ENCODE data around the gene POLN.

Gene POLN

GRCh38 chr4:2101346-2102044, 140.4 kb downstream of the POLN start:
- no peak overlapping the region for H3K9ac ChIP-seq (ENCODE audit: low read depth, low read length)
- H3K27me3 ChIP-seq (ENCODE audit: control insufficient read depth, insufficient read depth, low read length): no peaks in the 10 kb centered on the region
- H3K27ac ChIP-seq (ENCODE audit: low read depth, low read length): no peak overlapping the region
- no peak overlapping the region for H3K4me3 ChIP-seq (ENCODE audit: low read depth, low read length)
- H3K4me1 ChIP-seq (ENCODE audit: control insufficient read depth, insufficient read depth, low read length): no peaks in the 10 kb centered on the region
- no peaks in the 10 kb centered on the region for H3K36me3 ChIP-seq (ENCODE audit: control insufficient read depth, insufficient read depth, low read length)
- H3K9me3 ChIP-seq (ENCODE audit: control insufficient read depth, insufficient read depth, low read length): no peaks in the 10 kb centered on the region

- no peaks in the 10 kb centered on the region for H3K4me1 ChIP-seq (ENCODE audit: control insufficient read depth, insufficient read depth, low read length)
- H3K27me3 ChIP-seq (ENCODE audit: control insufficient read depth, insufficient read depth, low read length): no peaks in the 10 kb centered on the region
- no peaks in the 10 kb centered on the region for H3K9me3 ChIP-seq (ENCODE audit: control insufficient read depth, insufficient read depth, low read length)
These were observed 145.8 kb downstream of the POLN start for GRCh38 chr4:2096073-2096609.

GRCh38 chr4:2095236-2096072, 146.5 kb downstream of the POLN start:
- no peaks in the 10 kb centered on the region for H3K9me3 ChIP-seq (ENCODE audit: control insufficient read depth, insufficient read depth, low read length)
- no peaks in the 10 kb centered on the region for H3K27me3 ChIP-seq (ENCODE audit: control insufficient read depth, insufficient read depth, low read length)
- no peak overlapping the region for H3K27ac ChIP-seq (ENCODE audit: low read depth, low read length)
- H3K4me3 ChIP-seq (ENCODE audit: low read depth, low read length): no peak overlapping the region
- H3K36me3 ChIP-seq (ENCODE audit: control insufficient read depth, insufficient read depth, low read length): no peaks in the 10 kb centered on the region
- H3K9ac ChIP-seq (ENCODE audit: low read depth, low read length): no peak overlapping the region
- no peaks in the 10 kb centered on the region for H3K4me1 ChIP-seq (ENCODE audit: control insufficient read depth, insufficient read depth, low read length)

More at GRCh38 chr4:2096073-2096609, 145.8 kb downstream of the POLN start:
- Histone ChIP-seq H3K9ac (ENCODE audit: low read depth, low read length) (no peak overlapping the region), H3K27ac (ENCODE audit: low read depth, low read length) (no peak overlapping the region), H3K4me3 (ENCODE audit: low read depth, low read length) (no peak overlapping the region), H3K36me3 (ENCODE audit: control insufficient read depth, insufficient read depth, low read length) (no peaks in the 10 kb centered on the region)

GRCh38 chr4:2094545-2094944, 147.4 kb downstream of the POLN start:
- H3K9ac ChIP-seq (ENCODE audit: low read depth, low read length): no peak overlapping the region
- no peaks in the 10 kb centered on the region for H3K9me3 ChIP-seq (ENCODE audit: control insufficient read depth, insufficient read depth, low read length)
- no peaks in the 10 kb centered on the region for H3K4me1 ChIP-seq (ENCODE audit: control insufficient read depth, insufficient read depth, low read length)
- H3K27me3 ChIP-seq (ENCODE audit: control insufficient read depth, insufficient read depth, low read length): no peaks in the 10 kb centered on the region
- no peak overlapping the region for H3K27ac ChIP-seq (ENCODE audit: low read depth, low read length)
- H3K4me3 ChIP-seq (ENCODE audit: low read depth, low read length): no peak overlapping the region
- no peaks in the 10 kb centered on the region for H3K36me3 ChIP-seq (ENCODE audit: control insufficient read depth, insufficient read depth, low read length)

- no peaks in the 10 kb centered on the region for H3K27me3 ChIP-seq (ENCODE audit: control insufficient read depth, insufficient read depth, low read length)
- H3K4me1 ChIP-seq (ENCODE audit: control insufficient read depth, insufficient read depth, low read length): no peaks in the 10 kb centered on the region
- H3K4me3 ChIP-seq (ENCODE audit: low read depth, low read length): no peak overlapping the region
- no peak overlapping the region for H3K9ac ChIP-seq (ENCODE audit: low read depth, low read length)
- no peaks in the 10 kb centered on the region for H3K9me3 ChIP-seq (ENCODE audit: control insufficient read depth, insufficient read depth, low read length)
- H3K27ac ChIP-seq (ENCODE audit: low read depth, low read length): no peak overlapping the region
- no peaks in the 10 kb centered on the region for H3K36me3 ChIP-seq (ENCODE audit: control insufficient read depth, insufficient read depth, low read length)
These were observed 148.7 kb downstream of the POLN start for GRCh38 chr4:2093265-2093664.

GRCh38 chr4:2092669-2093053, 149.3 kb downstream of the POLN start:
- Histone ChIP-seq H3K36me3 (ENCODE audit: control insufficient read depth, insufficient read depth, low read length) (no peaks in the 10 kb centered on the region), H3K9ac (ENCODE audit: low read depth, low read length) (no peak overlapping the region), H3K27ac (ENCODE audit: low read depth, low read length) (no peak overlapping the region), H3K27me3 (ENCODE audit: control insufficient read depth, insufficient read depth, low read length) (no peaks in the 10 kb centered on the region), H3K4me3 (ENCODE audit: low read depth, low read length) (no peak overlapping the region), H3K4me1 (ENCODE audit: control insufficient read depth, insufficient read depth, low read length) (no peaks in the 10 kb centered on the region), H3K9me3 (ENCODE audit: control insufficient read depth, insufficient read depth, low read length) (no peaks in the 10 kb centered on the region)

DNA sequence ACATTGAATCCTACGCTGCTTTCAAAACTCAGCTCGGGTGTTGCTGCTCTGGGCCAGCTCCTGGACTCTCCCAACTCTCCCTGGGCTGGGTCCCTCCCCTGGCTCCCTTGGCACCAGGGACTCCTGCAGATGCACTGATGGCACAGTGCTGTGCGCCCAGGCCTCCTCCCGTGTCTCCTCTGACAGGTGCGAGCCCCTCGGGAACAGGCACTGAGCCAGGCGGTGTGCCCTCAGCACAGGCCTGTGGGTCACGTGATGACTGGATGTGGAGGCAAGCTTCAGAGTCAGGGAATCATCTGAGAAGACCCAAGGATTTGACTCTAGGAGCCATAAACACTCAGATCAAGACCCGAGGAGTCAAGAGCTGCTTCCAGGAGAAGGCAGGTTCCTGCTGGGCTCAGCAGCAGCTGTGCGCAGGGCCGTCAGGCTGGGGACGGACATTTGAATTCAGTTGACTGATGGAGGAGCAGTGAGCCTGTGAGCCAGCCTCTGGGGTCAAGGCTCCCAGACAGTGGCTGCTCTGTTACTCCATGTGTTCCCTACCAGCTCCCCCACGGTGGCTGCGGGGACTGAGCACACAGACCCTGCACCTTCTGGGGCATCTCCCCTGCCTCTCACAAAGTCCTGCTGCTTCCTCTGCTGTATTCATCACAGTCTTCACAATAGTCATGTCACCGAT, 149.8 kb downstream of the POLN start:
- Histone ChIP-seq H3K4me1 (ENCODE audit: control insufficient read depth, insufficient read depth, low read length) (no peaks in the 10 kb centered on the region), H3K9ac (ENCODE audit: low read depth, low read length) (no peak overlapping the region), H3K4me3 (ENCODE audit: low read depth, low read length) (no peak overlapping the region), H3K36me3 (ENCODE audit: control insufficient read depth, insufficient read depth, low read length) (no peaks in the 10 kb centered on the region), H3K27ac (ENCODE audit: low read depth, low read length) (no peak overlapping the region), H3K9me3 (ENCODE audit: control insufficient read depth, insufficient read depth, low read length) (no peaks in the 10 kb centered on the region), H3K27me3 (ENCODE audit: control insufficient read depth, insufficient read depth, low read length) (no peaks in the 10 kb centered on the region)

- Histone ChIP-seq H3K27me3 (ENCODE audit: control insufficient read depth, insufficient read depth, low read length) (no peaks in the 10 kb centered on the region), H3K9me3 (ENCODE audit: control insufficient read depth, insufficient read depth, low read length) (no peaks in the 10 kb centered on the region), H3K9ac (ENCODE audit: low read depth, low read length) (no peak overlapping the region), H3K4me3 (ENCODE audit: low read depth, low read length) (no peak overlapping the region), H3K4me1 (ENCODE audit: control insufficient read depth, insufficient read depth, low read length) (no peaks in the 10 kb centered on the region), H3K36me3 (ENCODE audit: control insufficient read depth, insufficient read depth, low read length) (no peaks in the 10 kb centered on the region), H3K27ac (ENCODE audit: low read depth, low read length) (no peak overlapping the region)
These were observed 151.3 kb downstream of the POLN start for GRCh38 chr4:2090642-2091041.

- Histone ChIP-seq H3K27ac (ENCODE audit: low read depth, low read length) (no peak overlapping the region), H3K9ac (ENCODE audit: low read depth, low read length) (no peak overlapping the region), H3K4me3 (ENCODE audit: low read depth, low read length) (no peak overlapping the region), H3K9me3 (ENCODE audit: control insufficient read depth, insufficient read depth, low read length) (no peaks in the 10 kb centered on the region), H3K27me3 (ENCODE audit: control insufficient read depth, insufficient read depth, low read length) (no peaks in the 10 kb centered on the region), H3K4me1 (ENCODE audit: control insufficient read depth, insufficient read depth, low read length) (no peaks in the 10 kb centered on the region), H3K36me3 (ENCODE audit: control insufficient read depth, insufficient read depth, low read length) (no peaks in the 10 kb centered on the region)
These were observed 152.7 kb downstream of the POLN start for GRCh38 chr4:2089222-2089621.

DNA sequence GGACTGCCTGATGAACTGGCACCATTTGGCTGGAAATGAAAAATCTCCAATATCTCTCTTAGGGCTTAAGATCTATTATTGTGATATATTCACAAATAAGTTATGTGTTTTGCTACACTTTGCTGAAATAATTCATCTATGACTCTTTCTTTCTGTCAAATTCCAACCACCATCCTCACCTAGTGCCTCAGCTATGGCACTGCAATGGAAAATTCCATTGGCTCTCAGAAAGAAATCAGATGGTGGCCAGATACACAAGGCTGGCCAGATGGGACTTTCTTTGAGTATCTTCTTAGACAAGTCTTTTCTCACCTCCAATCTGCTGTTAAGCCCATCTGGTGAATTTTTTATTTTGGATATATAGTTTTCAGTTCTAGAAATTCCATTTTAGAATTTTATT, 154.8 kb downstream of the POLN start:
- no peaks in the 10 kb centered on the region for H3K4me1 ChIP-seq (ENCODE audit: control insufficient read depth, insufficient read depth, low read length)
- H3K9me3 ChIP-seq (ENCODE audit: control insufficient read depth, insufficient read depth, low read length): no peaks in the 10 kb centered on the region
- H3K27ac ChIP-seq (ENCODE audit: low read depth, low read length): no peak overlapping the region
- H3K4me3 ChIP-seq (ENCODE audit: low read depth, low read length): no peak overlapping the region
- H3K9ac ChIP-seq (ENCODE audit: low read depth, low read length): no peak overlapping the region
- H3K36me3 ChIP-seq (ENCODE audit: control insufficient read depth, insufficient read depth, low read length): no peaks in the 10 kb centered on the region
- H3K27me3 ChIP-seq (ENCODE audit: control insufficient read depth, insufficient read depth, low read length): no peaks in the 10 kb centered on the region

DNA sequence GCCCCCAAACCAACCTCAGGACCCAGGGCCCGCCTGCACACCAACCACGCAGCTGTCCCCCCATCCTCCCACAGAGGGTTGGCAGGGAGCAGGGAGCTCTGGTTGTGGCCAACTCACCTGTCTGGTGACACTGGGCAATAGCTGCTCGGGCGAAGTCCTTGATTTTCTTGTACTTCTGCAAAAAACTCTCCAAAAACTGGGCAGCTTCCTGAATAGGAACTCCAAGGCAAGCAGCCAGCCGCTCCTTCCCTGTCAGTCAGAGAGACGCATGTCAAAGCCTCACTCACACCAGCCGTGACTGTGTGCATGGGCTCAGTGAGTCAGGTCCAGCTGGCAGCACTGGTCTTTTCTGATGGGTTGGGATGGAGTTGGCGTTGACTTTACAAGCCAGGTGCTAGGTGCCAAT, 156.4 kb downstream of the POLN start:
- Histone ChIP-seq H3K36me3 (ENCODE audit: control insufficient read depth, insufficient read depth, low read length) (no peaks in the 10 kb centered on the region), H3K9me3 (ENCODE audit: control insufficient read depth, insufficient read depth, low read length) (no peaks in the 10 kb centered on the region), H3K27me3 (ENCODE audit: control insufficient read depth, insufficient read depth, low read length) (no peaks in the 10 kb centered on the region), H3K27ac (ENCODE audit: low read depth, low read length) (no peak overlapping the region), H3K4me3 (ENCODE audit: low read depth, low read length) (no peak overlapping the region), H3K4me1 (ENCODE audit: control insufficient read depth, insufficient read depth, low read length) (no peaks in the 10 kb centered on the region), H3K9ac (ENCODE audit: low read depth, low read length) (no peak overlapping the region)
